ENCODE data around the gene SLC38A11. TPM values are rescaled to one million over a fixed set of nuclear protein-coding genes. Genes with fewer than 3 reads are reported as not detected.
"Not testable (repeated sequence)": the region's sequence is repeated elsewhere in the genome, so short reads cannot be mapped to it uniquely, and the experiment has no call there.

The SLC38A11 gene
- polyA plus RNA-seq, 3 donors = 0.07 TPM; not detected in 2

DNA sequence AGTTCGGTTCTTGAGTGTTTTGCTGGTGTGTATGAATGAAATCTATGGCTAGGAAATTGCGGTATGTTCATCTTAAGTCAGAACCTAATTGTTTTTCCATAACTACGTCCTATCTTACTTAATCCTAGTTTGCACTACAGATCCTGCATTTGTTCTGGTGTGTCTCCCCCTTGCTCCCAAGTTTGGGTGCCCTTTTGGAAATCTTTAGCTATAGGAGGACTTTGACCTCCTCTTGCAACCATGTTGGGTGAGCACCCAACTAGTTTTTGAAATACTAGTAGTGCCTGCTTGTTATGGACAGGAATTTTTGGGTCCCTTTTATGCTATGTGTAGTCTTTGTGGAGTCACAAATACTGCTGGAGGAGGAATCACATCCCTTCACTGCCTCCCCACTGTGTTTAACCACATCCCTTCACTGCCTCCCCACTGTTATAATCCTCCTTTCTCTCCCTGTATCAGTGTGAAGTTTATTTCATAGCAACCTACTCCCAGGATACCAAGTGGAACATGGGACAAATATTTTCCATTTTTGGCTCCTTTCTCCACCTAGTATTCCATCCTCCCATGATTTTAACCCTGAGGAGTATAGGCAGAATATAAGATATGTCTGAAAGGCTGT is 87.4 kb downstream of the SLC38A11 start:
- H3K27ac Mint-ChIP-seq = peak overlapping the region in 1 of 7 donors; percentile 25
- Histone ChIP-seq H4K20me1 (ENCODE audit: insufficient read depth, low read length) (no peaks in the 10 kb centered on the region), H3K9me3 (replicated peaks in 1 of 2; ENCODE audit: control insufficient read depth in 1 of 2, insufficient read depth in 1 of 2, low read length in 2 of 2) (no peaks in the 10 kb centered on the region), H3K27me3 (ENCODE audit: control insufficient read depth in 2 of 2, insufficient read depth in 2 of 2, low read length in 2 of 2) (no peaks in the 10 kb centered on the region), H3K27ac (ENCODE audit: low read depth in 1 of 2, low read length in 2 of 2) (no peak overlapping the region), H3K36me3 (replicated peaks in 1 of 2; ENCODE audit: control insufficient read depth in 1 of 2, insufficient read depth in 2 of 2, low read length in 2 of 2) (no peaks in the 10 kb centered on the region), H3K9ac (ENCODE audit: insufficient read depth, low read length, poor library complexity, severe bottlenecking) (no peak overlapping the region), H3K4me2 (replicated peaks; ENCODE audit: extremely low read depth, low read length, poor library complexity, severe bottlenecking) (no peak overlapping the region), H3K4me3 (replicated peaks in 1 of 3; ENCODE audit: low read depth in 2 of 3, low read length in 3 of 3) (no peak overlapping the region), H3K4me1 (ENCODE audit: control insufficient read depth in 1 of 2, insufficient read depth in 2 of 2, low read length in 2 of 2) (peaks cover 0 to 5% of the 10 kb centered on the region in 2 donors), H3K79me2 (ENCODE audit: insufficient read depth, low read length) (no peaks in the 10 kb centered on the region), H2AFZ (ENCODE audit: insufficient read depth, low read depth, low read length, poor library complexity, severe bottlenecking) (no peak overlapping the region)
- WGBS (ENCODE audit: insufficient coverage) = 100% methylated on average over 1 of the region's 3 CpGs
- H3K4me1 Mint-ChIP-seq = peaks cover 11% of the 10 kb centered on the region
- DNase-seq = no peak
- intact Hi-C loops (cut with micrococcal nuclease) = no loop called here
- no peak overlapping the region for H3K4me3 Mint-ChIP-seq
- H3K9me3 Mint-ChIP-seq = no peaks in the 10 kb centered on the region
- TF ChIP-seq, protein P1, sequence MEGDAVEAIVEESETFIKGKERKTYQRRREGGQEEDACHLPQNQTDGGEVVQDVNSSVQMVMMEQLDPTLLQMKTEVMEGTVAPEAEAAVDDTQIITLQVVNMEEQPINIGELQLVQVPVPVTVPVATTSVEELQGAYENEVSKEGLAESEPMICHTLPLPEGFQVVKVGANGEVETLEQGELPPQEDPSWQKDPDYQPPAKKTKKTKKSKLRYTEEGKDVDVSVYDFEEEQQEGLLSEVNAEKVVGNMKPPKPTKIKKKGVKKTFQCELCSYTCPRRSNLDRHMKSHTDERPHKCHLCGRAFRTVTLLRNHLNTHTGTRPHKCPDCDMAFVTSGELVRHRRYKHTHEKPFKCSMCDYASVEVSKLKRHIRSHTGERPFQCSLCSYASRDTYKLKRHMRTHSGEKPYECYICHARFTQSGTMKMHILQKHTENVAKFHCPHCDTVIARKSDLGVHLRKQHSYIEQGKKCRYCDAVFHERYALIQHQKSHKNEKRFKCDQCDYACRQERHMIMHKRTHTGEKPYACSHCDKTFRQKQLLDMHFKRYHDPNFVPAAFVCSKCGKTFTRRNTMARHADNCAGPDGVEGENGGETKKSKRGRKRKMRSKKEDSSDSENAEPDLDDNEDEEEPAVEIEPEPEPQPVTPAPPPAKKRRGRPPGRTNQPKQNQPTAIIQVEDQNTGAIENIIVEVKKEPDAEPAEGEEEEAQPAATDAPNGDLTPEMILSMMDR (IDR thresholded peaks at IDR 0.05) = no peak
- no peaks in the 10 kb centered on the region for H3K36me3 Mint-ChIP-seq
- H3K27me3 Mint-ChIP-seq (ENCODE audit: low read depth in 3 of 3) = no peaks in the 10 kb centered on the region

DNA sequence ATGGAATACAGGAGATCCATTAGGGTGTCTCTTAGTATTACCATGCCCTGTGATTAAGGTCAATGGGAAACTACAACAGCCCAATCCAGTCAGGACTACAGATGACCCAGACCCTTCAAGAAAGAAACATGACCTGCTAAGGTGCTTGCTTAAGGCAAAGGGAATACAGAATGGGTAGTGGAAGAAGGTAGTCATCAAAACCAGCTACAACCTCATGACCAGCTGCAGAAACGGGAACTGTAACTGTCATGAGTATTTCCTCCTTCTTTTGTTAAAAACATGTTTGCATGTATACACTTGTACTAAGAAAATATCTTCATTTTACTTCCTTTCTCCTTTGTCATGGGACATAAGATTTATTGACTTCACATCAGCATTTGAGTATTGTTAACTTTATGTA is 88.9 kb downstream of the SLC38A11 start:
- H3K27me3 ChIP-seq (ENCODE audit: control insufficient read depth in 2 of 2, insufficient read depth in 2 of 2, low read length in 2 of 2); H4K20me1 ChIP-seq (ENCODE audit: insufficient read depth, low read length); H3K9ac ChIP-seq (ENCODE audit: insufficient read depth, low read length, poor library complexity, severe bottlenecking); H3K9me3 ChIP-seq (replicated peaks in 1 of 2; ENCODE audit: control insufficient read depth in 1 of 2, insufficient read depth in 1 of 2, low read length in 2 of 2); intact Hi-C loops (cut with micrococcal nuclease); H3K9me3 Mint-ChIP-seq; H3K4me2 ChIP-seq (replicated peaks; ENCODE audit: extremely low read depth, low read length, poor library complexity, severe bottlenecking); H3K79me2 ChIP-seq (ENCODE audit: insufficient read depth, low read length); H3K27me3 Mint-ChIP-seq (ENCODE audit: low read depth in 3 of 3); H3K27ac ChIP-seq (ENCODE audit: low read depth in 1 of 2, low read length in 2 of 2); H3K36me3 ChIP-seq (replicated peaks in 1 of 2; ENCODE audit: control insufficient read depth in 1 of 2, insufficient read depth in 2 of 2, low read length in 2 of 2); H3K4me3 ChIP-seq (replicated peaks in 1 of 3; ENCODE audit: low read depth in 2 of 3, low read length in 3 of 3); H2AFZ ChIP-seq (ENCODE audit: insufficient read depth, low read depth, low read length, poor library complexity, severe bottlenecking); H3K36me3 Mint-ChIP-seq; H3K4me1 ChIP-seq (ENCODE audit: control insufficient read depth in 1 of 2, insufficient read depth in 2 of 2, low read length in 2 of 2): not testable (repeated sequence)
- WGBS (ENCODE audit: insufficient coverage) = no CpG with 5 or more reads among the region's 1 CpG
- DNase-seq = peak; percentile 37 to 62 (median 46)
- H3K4me1 Mint-ChIP-seq = peaks cover 11% of the 10 kb centered on the region
- H3K27ac Mint-ChIP-seq = peak overlapping the region in 6 of 7 donors; percentile 7 to 86 (median 68)
- peak overlapping the region in 1 of 2 donors; percentile 37 for H3K4me3 Mint-ChIP-seq
